Suprapubic skin (tissue), 3 donors: ENCODE measurements around the gene RPN2.

Experiments used
- POLR2AphosphoS5 ChIP-seq, 3 donors: sonication (generic); formaldehyde crosslinking; IDR thresholded peaks; one replicate each; pipeline ENCODE4 v1.6.1; 2017; ENCODE audit warnings: antibody characterized with exemption in 3 of 3
- TF ChIP-seq, protein P1 (sequence below), 2 donors: fragments of 200-600 bp in 1 of 2; fragments of 450-650 bp in 1 of 2; sonication (generic) in 1 of 2; IDR thresholded peaks; one replicate each; pipeline ENCODE4 v1.5.1; 2016 to 2019; ENCODE audit warnings: antibody characterized with exemption in 2 of 2, mild to moderate bottlenecking in 1 of 2, moderate library complexity in 1 of 2

DNA sequence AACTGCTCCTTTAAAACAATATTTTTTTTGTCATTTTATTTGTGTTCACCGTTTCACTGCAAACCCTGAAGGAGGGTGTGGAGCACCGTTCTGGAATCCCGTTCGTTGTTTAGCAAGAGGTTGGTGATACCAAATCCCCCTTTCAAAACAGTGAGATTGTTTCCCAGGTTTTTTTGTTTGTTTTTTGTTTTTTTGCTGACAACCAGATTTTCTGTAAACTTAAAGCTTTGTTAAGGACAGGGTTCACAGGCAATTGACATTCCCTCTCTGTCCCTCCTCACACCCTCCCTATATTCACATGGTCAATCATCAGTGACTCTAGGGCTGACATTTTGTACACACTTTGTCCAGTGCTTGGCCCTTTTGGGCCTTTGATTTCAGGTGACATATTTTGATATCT lies 21.2 kb downstream of the RPN2 start:
- TF ChIP-seq, protein P1, sequence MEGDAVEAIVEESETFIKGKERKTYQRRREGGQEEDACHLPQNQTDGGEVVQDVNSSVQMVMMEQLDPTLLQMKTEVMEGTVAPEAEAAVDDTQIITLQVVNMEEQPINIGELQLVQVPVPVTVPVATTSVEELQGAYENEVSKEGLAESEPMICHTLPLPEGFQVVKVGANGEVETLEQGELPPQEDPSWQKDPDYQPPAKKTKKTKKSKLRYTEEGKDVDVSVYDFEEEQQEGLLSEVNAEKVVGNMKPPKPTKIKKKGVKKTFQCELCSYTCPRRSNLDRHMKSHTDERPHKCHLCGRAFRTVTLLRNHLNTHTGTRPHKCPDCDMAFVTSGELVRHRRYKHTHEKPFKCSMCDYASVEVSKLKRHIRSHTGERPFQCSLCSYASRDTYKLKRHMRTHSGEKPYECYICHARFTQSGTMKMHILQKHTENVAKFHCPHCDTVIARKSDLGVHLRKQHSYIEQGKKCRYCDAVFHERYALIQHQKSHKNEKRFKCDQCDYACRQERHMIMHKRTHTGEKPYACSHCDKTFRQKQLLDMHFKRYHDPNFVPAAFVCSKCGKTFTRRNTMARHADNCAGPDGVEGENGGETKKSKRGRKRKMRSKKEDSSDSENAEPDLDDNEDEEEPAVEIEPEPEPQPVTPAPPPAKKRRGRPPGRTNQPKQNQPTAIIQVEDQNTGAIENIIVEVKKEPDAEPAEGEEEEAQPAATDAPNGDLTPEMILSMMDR (IDR thresholded peaks at IDR 0.05), result no peak
- no peak for TF ChIP-seq POLR2AphosphoS5 (IDR thresholded peaks at IDR 0.05)
